NT2/D1 (cell line): ENCODE measurements around the gene PTH2.

Experiments
- SUZ12 ChIP-seq: IDR thresholded peaks from 2 replicates; pipeline ENCODE4 v1.6.1; 2011; ENCODE audit not compliant: insufficient read length, insufficient read depth; ENCODE audit errors: extremely low read depth
- YY1 ChIP-seq: IDR thresholded peaks from 2 replicates; pipeline ENCODE4 v1.6.1; 2011; ENCODE audit not compliant: insufficient read length, insufficient read depth
- ZNF274 ChIP-seq: IDR thresholded peaks from 2 replicates; pipeline ENCODE4 v1.6.1; 2011; ENCODE audit warnings: mild to moderate bottlenecking, low read depth, low read length

- TF ChIP-seq ZNF274 (no peak), SUZ12 (no peak), YY1 (no peak)
Measured at GRCh38 chr19:49382639-49383038, 40.6 kb downstream of the PTH2 start.
